Calu3 (cell line): ENCODE measurements around the gene LBX2. TPM values are rescaled to one million over a fixed set of nuclear protein-coding genes. Genes with fewer than 3 reads are reported as not detected.

Experiments used
- BruUV-seq: library from RNA; stranded (reverse); fragments of 400-500 nt; replicated peaks from 2 replicates; lab custom pipeline; 2021; lab: Mats Ljungman, UMichigan
- CTCF ChIA-PET: fragments of 300-600 bp; sonication (Branson Sonifier 250); formaldehyde crosslinking; loops from one replicate; lab custom pipeline; 2022; ENCODE audit warnings: antibody characterized with exemption; lab: Charles Lee
- DNase-seq: peaks from one replicate; pipeline ENCODE4 v3.0.0; 2022
- H3K27ac Mint-ChIP-seq: one replicate; pipeline ENCODE4 v1.8.0; 2022; ENCODE audit warnings: mixed read lengths; ENCODE audit not compliant: unreplicated experiment
- H3K27me3 Mint-ChIP-seq: one replicate; pipeline ENCODE4 v1.8.0; 2022; ENCODE audit warnings: mixed read lengths; ENCODE audit not compliant: unreplicated experiment
- H3K36me3 Mint-ChIP-seq: one replicate; pipeline ENCODE4 v1.8.0; 2022; ENCODE audit warnings: mild to moderate bottlenecking, moderate library complexity, mixed read lengths; ENCODE audit not compliant: insufficient read depth, unreplicated experiment
- H3K4me1 Mint-ChIP-seq: one replicate; pipeline ENCODE4 v1.8.0; 2022; ENCODE audit warnings: mild to moderate bottlenecking, low read depth, mixed read lengths; ENCODE audit not compliant: unreplicated experiment
- H3K4me3 Mint-ChIP-seq: one replicate; pipeline ENCODE4 v1.8.0; 2022; ENCODE audit warnings: mild to moderate bottlenecking, low read depth, moderate library complexity, mixed read lengths; ENCODE audit not compliant: unreplicated experiment
- H3K9me3 Mint-ChIP-seq: one replicate; pipeline ENCODE4 v1.8.0; 2022; ENCODE audit warnings: low read depth, mixed read lengths; ENCODE audit not compliant: unreplicated experiment
- intact Hi-C: fragments of 100-400 bp; cut with micrococcal nuclease; formaldehyde crosslinking; loops from one replicate; pipeline ENCODE4 v1.10.0; 2022; ENCODE audit not compliant: unreplicated experiment
- total RNA-seq: library from RNA; stranded (reverse); gene quantifications from 2 replicates; pipeline ENCODE4 v1.2.3, GENCODE V29; 2022
- TF ChIP-seq, protein P1 (sequence below): fragments of 200-600 bp; IDR thresholded peaks from one replicate; pipeline ENCODE4 v1.8.0; 2022; ENCODE audit warnings: antibody characterized with exemption; ENCODE audit not compliant: unreplicated experiment

LBX2 gene
- total RNA-seq, 1 experiment from 2014 or later = 3.5 TPM

DNA sequence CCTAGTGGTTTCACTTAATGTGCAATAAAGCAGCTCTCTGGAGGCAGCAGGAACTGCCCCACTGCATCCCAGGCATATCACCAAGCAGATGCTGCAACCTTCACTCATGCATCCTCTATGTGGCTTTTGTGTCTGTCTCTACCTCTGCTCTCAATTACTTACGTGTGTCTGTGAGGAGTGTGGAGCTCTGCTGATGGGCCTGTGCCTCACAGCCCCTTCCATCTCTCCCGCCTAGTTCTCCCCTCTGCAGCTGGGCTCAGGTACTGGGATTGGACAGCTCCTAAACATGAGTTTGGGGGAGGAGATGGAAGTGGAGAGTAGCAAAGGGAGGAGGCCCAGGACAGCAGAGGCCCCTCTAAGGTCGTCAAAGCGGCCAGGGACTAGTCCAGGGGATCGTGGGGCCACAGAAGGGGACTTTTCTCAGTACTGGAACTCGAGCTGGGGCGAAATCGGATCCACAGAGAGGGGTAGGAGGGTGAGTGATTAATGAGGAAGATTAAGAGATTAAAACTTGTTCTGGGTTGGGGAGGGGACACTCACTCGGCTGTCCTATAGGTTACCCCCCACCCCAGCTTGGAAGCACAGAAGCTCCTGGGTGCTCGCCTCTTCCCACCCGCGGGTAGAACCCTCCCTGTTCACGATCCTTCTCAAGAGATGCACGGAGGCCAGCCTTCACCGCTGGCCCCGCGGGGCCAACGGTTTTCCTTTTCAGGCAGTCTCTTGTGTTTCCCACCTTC is 2.1 kb upstream of the LBX2 start:
- Mint-ChIP-seq H3K4me3 (peak overlapping the region; percentile 84), H3K36me3 (peaks cover 60% of the 10 kb centered on the region), H3K4me1 (peaks cover 43% of the 10 kb centered on the region), H3K9me3 (no peaks in the 10 kb centered on the region), H3K27ac (no peak overlapping the region), H3K27me3 (peaks cover 15% of the 10 kb centered on the region)
- DNase-seq = no peak
- CTCF ChIA-PET = interaction anchor here (0.5 to 1.0 kb wide), 3 partner anchors 14 to 597 kb away, joined by 3 to 4 read pairs (median 3); no protein-coding TSS in a partner anchor
- intact Hi-C loops = no loop called here
- TF ChIP-seq, protein P1, sequence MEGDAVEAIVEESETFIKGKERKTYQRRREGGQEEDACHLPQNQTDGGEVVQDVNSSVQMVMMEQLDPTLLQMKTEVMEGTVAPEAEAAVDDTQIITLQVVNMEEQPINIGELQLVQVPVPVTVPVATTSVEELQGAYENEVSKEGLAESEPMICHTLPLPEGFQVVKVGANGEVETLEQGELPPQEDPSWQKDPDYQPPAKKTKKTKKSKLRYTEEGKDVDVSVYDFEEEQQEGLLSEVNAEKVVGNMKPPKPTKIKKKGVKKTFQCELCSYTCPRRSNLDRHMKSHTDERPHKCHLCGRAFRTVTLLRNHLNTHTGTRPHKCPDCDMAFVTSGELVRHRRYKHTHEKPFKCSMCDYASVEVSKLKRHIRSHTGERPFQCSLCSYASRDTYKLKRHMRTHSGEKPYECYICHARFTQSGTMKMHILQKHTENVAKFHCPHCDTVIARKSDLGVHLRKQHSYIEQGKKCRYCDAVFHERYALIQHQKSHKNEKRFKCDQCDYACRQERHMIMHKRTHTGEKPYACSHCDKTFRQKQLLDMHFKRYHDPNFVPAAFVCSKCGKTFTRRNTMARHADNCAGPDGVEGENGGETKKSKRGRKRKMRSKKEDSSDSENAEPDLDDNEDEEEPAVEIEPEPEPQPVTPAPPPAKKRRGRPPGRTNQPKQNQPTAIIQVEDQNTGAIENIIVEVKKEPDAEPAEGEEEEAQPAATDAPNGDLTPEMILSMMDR = no peak
- no TSS peak for BruUV-seq

DNA sequence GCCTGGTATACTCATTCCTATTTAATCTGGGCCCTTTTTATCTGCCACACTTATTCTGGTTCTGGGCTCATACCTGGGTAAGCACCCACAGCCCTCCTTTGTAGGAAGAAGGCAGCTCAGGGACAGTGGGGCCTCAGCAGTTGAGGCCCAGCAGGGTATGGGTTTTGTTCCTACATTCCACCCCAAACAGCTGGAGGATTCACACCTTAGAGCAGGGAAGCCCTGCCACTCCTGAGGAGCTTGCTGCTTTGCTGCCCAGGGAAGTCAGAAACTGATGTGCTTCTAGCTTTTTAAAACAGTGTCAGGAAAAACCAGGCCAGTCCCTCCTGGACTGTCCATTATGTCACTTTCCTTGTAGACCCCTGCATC is 1.2 kb upstream of the LBX2 start:
- Mint-ChIP-seq H3K4me1 (peaks cover 42% of the 10 kb centered on the region), H3K27ac (no peak overlapping the region), H3K36me3 (peaks cover 57% of the 10 kb centered on the region), H3K27me3 (peaks cover 15% of the 10 kb centered on the region), H3K9me3 (no peaks in the 10 kb centered on the region), H3K4me3 (no peak overlapping the region)
- CTCF ChIA-PET = interaction anchor here (0.6 to 1.0 kb wide), 2 partner anchors 13 to 14 kb away, joined by 3 to 5 read pairs; partner anchors contain the start of gene TLX2
- BruUV-seq = no TSS peak
- TF ChIP-seq, protein P1 = no peak
- DNase-seq = no peak
- intact Hi-C loops = no loop called here

DNA sequence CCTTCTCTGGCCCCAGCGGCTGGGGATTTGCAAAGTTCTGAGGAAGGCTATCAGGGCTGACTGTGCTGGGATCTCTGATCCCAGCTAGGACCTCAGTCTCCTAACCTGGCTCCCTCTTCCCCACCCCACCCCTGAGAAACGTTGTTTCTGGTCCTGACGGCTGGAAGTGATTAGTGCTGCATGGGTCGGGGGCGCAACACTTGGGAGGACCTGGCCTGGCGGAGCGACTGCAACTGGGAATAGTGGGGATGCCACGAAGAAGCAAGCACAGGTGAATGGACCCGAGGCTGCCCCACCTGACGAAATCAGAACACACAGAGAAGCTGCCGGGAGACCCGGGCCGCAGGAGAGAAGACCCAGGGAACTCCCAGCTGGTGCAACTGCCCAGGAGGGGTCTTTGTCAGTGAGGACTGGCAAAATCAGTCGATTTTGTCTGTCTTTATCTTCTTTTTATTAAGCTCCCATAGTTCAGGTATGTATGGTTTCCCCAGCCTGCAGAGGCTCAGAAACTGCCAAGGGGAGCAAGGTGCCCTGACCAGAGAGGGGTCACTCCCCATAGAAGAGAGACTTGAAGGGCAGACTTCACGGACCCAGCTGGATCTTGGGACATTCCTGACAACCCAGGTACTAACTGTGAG is 656 bp upstream of the LBX2 start:
- H3K4me1 Mint-ChIP-seq = peaks cover 37% of the 10 kb centered on the region
- TF ChIP-seq, protein P1 = no peak
- no peak for DNase-seq
- H3K36me3 Mint-ChIP-seq = peaks cover 56% of the 10 kb centered on the region
- H3K4me3 Mint-ChIP-seq = no peak overlapping the region
- H3K27ac Mint-ChIP-seq = no peak overlapping the region
- CTCF ChIA-PET = interaction anchor here (0.6 kb wide), 1 partner anchor 14 kb away, joined by 5 read pairs; the partner anchor contains the start of gene TLX2
- BruUV-seq = no TSS peak
- intact Hi-C loops = no loop called here
- peaks cover 15% of the 10 kb centered on the region for H3K27me3 Mint-ChIP-seq
- no peaks in the 10 kb centered on the region for H3K9me3 Mint-ChIP-seq

DNA sequence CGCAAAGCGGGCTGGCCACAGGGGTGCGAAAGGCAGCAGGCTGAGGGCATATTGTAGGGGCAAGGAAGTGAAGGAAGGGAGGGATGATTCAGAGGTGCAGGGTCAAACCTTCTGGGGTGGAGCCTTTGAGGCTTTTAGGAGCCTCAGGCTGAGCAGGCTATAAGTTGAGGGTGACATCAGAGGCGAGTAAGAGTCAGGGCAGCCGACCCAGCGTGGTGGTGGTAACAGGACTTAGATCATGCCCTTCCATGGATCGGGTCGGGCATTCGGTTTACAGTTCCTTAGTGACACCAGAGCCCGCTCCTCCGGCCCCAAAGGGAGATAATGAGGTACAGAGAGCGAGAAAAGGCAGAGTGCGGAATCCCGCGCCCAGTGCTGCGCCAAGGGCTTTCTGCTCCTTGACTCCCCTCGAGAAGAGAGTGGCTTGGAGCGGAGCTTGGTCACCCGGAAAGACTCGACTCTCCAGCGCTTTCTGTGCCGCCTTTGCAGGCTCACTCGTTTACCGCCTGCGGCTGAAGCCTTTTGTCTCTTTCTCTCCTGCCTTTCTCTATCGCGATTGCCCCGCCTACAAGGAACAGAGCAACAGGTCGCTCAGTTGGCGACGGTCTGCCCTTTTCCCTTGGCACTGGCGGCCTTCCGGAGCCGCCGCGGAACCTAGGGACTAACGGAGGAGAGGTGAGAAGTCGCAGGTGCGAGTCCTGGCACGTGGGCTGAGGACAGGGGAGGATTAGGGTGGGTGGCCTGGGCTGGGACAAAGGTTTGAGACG is 720 bp downstream of the LBX2 start:
- Mint-ChIP-seq H3K36me3 (peaks cover 43% of the 10 kb centered on the region), H3K9me3 (no peaks in the 10 kb centered on the region), H3K4me1 (peaks cover 26% of the 10 kb centered on the region), H3K4me3 (peak overlapping the region; percentile 58), H3K27me3 (peaks cover 15% of the 10 kb centered on the region), H3K27ac (peak overlapping the region; percentile 33)
- no TSS peak for BruUV-seq
- DNase-seq = no peak
- TF ChIP-seq, protein P1 = no peak
- intact Hi-C loops = no loop called here
- CTCF ChIA-PET = interaction anchor here (0.6 kb wide), 1 partner anchor 32 kb away, joined by 4 read pairs; no protein-coding TSS in a partner anchor
